ENCODE data around the gene RFX8. TPM values are rescaled to one million over a fixed set of nuclear protein-coding genes. Genes with fewer than 3 reads are reported as not detected.
A peak's percentile ranks its signal among the peaks of the same experiment; 100 is the strongest.

The RFX8 gene
- polyA plus RNA-seq, 12 donors: 1.5 to 4.2 (median 2.9) TPM; not detected in 2

DNA sequence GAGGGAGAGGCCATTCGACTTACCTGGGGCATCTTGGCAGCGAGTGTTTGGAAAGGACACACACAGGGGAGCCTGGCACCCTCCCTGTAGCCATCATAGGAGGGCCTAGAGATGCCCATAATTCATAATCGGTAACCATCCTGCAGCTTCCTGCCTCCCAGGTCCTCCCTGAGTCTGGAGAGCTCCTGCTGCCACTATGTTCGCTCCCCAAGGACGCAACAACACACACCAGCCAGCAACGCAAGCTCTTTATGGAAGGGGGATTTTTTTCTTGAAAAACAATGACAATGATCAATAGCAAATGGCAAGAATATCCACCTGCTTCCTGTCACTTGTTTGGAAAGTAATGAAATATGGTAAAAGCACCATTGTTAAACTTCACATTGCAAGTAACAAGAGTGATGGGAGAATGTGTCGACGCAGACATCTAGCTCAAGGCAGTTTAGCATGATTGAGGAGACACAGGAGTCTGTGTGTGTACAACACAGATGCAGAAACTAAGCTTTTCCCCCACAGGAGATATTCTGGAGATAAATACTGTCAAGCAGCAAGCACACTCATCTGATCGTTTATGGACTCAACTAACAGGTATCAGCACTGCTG lies 62.7 kb downstream of the RFX8 start:
- DNase-seq: no peak

DNA sequence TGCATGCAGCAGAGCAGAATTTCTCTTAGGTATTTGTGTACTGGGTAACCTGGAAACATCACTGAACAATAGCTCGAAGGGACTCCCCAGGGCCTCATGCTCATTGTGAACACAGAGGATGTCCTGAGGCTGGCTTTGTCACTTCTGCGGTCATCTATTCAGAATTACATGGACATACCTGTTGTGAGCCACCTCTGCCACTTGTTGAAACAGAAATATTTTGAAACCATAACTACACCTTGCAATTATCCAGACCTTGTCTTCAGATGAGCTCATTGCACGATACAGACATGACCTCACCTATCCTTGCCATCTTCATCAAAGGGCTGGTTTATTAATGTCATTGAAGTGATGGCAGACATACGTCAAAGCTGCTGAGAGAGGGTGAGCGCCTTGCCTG lies 64.2 kb downstream of the RFX8 start:
- no peak for DNase-seq

DNA sequence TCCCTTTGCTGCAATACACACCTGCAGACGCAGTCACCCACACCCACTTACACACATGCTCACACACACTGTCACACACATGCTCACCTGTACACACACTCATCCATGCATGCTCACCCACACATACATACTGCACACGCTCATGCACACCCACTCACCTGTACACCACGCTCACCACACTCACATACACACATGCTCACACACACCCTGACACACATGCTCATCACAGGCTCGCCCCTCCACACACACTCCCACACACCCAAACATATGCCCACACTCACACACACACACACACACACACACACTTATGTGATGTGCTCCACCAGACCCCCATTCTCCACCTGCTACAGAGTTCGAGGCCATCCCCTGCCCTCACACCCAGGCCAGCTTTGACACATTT lies 64.8 kb downstream of the RFX8 start:
- no peak for DNase-seq

DNA sequence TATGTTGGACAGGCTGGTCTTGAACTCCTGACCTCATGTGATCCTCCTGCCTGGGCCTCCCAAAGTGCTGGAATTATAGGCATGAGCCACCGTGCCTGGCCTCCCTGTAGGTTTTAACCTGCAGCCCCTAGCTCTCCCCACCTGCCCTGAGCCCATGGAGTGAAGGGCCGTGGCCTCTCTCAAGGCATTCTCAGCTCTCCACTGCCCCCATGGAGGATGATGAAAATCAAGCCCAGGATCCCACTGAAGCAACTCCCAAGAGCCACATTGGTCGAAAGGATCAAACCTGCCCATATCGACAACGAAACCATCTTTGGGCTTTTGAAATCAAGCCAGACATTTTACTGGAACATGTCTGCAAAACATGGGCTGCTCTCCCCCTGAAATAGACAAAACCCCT lies 65.2 kb downstream of the RFX8 start:
- no peak for DNase-seq

DNA sequence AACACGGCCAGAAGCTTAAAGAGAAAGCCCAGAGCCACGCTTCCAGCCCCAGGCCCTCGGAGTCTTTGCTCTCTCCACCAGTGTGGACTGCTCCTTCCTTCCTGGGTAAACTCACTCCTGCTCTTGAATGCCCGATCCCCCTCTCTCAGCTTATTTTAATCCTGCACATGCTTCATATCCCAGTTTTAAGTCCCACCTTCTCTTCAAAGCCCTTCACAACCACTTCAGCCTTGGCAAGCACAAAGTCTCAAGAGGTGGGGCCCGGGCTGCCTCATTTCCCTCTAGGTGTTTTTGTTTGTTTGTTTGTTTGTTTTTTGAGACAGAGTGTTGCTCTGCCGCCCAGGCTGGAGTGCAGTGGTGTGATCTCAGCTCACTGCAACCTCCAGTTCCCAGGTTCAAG lies 66.0 kb downstream of the RFX8 start:
- no peak for DNase-seq

DNA sequence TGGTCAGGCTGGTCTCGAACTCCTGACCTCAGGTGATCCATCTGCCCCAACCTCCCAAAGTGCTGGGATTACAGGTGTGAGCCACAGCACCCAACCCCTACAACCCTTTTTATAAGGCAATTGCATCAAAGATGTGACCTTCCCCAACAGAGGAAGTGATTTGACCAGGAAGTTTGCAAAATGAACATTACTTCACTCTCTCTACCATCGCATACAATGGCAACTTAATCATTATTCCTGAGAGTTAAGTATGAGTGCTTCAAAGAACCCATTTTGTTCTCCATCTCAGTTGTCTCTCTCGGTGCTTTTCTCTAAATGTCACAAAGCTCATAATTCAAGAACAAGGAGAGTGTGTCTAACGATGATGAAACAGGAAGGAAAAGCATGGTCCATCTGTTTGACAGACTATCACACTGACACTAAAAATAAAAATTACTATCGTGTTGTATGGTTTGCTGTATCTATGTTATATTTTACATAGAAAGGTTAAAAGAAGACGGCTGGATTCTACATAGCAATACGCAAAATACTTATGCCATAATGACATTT lies 69.5 kb downstream of the RFX8 start:
- DNase-seq: no peak

DNA sequence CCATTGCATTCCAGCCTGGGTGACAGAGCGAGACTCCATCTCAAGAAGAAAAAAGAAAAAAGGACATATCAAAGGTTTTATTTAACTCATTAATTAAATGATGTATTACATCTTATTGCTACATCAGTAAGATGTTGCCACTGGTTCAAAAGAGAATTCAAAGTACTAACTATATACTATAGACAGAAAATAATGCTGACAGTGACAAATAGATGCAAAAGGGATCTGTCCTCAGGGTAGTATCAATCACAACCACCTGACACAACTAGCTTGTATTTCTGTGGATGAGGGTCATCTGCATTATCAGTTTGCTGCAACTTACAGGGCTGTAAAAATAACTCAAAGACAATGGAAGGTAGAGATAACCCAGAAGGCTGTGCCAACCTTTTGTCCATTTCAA lies 71.2 kb downstream of the RFX8 start:
- no peak for DNase-seq

DNA sequence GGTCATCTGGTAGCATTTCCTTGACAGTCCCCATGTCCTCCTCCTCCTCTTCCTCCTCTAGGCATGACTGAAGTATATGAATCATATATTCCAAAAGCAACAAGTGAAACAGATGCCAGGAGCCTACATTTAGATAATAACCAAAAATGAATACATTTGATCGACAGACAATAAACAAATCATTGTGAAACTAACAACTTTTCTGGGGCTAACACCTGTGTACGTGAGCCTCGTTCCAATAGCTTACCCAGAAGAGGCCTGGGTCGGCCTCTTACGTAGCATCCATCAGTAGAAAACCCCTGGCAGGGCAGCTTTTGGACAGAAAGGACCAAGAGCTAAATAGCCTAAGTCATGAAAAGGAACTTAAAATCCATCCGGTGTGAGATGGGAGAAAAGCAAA lies 72.3 kb downstream of the RFX8 start:
- no peak for DNase-seq

DNA sequence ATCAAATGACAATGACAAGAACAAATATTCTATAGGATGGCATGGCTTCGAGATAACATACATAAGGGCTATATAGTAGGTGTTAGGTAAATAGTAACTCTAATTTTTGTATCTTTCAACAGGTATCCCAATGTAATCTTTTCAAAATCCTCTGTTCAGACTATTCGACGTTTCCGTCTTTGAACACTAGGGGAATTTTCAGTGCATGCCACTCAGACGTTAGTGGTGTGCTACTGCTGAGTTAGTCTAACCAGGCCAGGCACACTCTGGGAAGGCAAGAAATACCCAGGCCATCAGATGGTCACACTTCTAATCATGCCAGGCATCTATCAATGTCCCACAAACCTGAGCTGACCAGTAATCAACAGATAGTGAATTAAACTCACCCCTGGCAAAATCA lies 73.0 kb downstream of the RFX8 start:
- DNase-seq: no peak

DNA sequence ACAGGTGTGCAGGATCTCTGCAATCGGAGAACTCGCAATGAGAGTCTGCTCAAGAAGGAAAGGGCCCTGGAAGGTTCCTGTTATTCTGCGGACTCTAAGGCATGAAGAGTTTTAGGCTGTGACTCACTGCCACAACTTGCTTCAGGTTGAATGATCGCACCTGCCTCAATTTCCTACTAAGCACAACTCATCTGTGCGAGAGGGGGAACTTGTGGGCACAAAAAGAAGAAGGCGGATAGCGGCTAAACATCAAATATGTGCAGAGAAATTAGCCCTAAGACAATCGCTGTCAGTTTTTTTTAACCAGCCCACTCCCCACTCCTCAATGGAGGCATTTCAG lies 73.6 kb downstream of the RFX8 start:
- DNase-seq: no peak

DNA sequence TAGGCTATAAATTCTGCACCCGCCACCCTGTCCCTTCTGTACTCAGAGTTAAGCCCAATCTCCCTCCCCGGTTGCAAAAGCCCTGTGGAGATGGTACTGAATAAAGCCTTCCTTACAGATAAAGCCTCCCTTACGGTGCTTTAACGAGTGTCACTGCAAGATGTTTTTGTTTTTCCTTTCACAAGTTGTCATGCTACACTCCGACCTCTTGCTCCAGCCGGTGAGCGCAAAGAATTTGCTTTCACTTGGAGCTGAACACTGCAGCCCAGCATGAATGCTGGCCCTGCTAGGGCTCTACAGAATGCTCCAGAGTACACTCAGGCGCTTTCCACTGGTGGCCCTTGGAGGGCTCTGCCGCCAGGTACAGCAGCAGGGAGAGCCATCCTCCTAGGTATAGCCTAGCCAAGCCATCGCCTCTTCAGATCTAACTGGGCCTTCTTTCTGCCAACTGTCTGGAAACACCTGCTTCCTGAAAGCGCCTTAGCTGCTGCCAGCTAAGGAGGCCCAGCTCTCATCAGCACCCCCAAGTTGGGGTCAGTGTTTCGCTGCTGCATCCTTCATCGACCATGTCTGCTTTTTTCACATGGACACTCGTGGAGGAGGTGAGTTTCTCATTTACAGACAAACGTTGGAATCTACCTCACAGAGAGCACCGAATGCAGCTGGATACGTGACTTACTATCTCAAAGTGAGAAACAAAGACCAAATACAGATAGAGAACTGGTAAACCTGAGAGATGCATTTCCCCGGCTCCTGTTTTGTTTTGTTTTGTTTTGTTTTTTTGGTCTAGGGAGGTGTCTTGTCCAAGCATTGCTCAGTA lies 74.2 kb downstream of the RFX8 start:
- no peak for DNase-seq

DNA sequence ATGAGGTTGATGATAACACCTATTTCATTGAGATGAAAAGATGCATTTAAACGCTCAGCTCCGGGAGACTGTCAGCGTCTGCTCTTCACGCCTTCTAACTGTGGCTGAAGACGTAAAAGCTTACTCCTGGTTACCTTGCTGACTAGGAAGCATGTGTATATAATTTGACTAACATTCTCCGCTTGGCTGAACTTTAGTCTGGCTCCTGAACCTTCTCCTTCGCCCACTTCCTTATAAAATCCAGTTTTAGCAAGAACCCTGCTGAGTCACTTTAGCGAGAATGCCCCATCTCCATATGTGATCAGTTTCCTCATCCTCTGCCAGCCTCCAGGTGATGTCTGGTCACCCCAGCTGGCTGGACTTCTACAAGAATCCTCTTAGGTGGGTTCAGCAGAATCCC lies 74.9 kb downstream of the RFX8 start:
- DNase-seq: no peak

DNA sequence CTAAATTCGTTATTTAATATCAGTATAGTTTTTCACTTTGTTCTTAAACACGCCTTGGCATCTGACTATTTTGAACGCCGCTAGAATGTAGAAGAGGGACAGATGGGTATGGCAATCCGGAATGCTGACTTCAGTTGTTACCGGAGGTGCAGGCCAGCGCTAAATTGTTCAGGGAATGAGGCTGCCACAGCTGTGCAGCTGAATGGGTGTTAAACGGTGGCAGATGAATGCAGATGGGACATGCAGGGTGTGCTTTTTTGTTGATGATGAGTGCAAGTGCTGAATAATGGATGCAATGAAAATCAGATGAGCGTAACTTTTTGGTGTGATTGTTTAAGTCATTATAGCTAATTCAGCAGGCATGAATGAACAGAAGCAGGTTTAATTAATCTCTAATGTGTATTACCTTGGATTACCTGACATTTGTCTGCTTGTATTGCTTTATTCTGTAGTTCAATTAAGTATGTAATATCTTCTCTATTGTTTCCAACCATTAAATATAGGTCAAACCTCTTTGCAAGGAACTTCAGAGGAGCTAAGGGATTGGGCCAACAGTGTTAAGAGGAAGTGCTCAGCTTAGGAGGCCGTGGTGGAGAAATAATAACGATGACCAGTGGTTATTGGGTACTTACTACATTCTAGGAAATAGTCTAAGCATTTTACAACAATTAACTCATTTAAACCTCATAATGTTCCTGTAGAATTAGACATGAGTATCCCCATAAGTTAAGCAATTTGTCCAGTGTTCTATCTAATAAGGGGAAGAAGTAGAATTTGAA lies 75.7 kb downstream of the RFX8 start:
- DNase-seq: no peak

DNA sequence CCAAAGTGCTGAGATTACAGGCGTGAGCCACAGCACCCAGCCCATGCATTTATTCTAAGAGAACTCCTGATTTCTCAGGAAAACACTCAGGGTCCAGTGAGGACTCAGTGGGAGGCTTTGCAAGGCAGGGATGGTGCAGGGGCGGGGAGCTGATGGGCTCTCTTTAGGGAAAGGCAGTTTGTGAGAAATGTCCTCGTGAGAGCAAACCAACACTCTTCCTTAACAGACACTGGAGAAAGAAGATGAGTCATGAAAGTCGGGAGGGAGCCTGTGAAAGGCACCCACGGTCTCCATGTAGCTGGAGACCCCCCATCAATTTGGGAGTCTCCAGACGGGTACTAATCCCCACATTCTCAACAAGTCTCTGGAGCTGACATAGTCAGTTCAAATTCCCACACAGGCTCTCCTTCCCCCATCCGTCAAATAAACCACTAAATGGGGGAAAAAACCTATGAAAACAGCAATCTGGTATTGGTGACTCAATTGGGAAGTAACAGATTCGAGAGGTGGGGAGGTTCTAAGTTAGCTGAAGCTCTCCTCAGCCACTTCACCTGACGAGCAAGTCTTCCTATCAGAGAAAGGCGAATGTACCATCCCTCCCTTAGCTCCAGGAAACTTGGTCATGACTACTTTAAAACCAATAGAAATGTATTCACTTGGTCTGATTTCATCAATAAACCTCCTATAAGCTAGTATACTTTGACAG lies 76.6 kb downstream of the RFX8 start:
- no peak for DNase-seq

DNA sequence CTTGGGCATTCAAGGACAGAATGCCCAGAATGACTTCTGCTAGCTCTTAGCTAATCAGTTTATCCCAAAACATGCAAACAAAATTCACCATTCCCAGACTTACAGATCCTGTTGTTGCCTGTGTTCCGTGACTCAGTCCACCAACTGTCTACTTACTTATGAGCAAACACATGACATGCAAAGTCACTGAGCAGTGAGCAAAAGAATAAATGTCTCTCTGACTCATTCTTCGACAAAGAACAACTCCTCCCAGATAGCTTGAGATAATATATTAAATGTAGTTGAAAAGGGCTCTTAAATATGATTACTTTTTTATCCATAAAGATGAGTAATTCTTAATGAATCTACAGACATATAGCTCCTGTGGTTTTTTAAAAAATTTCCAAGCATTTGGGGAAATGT lies 78.6 kb downstream of the RFX8 start:
- no peak for DNase-seq

DNA sequence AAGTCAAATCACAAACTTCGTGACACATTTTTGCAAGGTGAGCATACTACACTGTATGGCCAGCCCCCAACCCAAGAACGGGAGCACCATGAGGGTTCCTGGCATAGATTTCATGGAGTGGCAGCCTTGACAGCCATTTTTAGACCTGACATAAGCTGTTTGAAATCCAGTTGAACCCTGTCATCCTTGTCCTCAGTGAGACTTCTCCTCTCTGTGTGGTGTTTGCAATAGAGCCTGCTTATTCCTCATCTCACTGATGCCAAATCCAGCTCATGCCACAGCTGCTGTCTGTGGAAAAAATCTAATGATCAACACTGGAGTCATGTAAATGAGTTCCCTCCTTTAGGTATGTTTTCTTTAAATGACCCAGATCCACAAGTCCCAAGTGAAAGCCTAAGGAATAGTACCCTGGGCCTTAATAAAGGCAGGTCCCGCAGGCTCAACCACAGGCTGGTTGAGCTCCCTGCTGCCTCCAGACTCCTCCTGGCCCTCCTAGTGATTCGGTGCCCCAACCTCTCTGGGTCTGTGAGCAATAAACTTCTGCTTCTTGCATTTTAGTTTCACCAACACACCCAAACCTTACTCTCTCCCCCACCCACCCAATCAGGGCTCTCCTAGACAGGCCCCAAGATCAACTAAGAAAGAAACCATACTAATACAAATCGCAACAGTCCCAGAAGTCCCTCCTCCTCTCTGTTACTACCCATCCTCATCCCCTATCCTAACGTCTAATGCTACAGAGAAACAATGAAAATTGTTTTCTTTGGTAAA lies 79.2 kb downstream of the RFX8 start:
- no peak for DNase-seq

DNA sequence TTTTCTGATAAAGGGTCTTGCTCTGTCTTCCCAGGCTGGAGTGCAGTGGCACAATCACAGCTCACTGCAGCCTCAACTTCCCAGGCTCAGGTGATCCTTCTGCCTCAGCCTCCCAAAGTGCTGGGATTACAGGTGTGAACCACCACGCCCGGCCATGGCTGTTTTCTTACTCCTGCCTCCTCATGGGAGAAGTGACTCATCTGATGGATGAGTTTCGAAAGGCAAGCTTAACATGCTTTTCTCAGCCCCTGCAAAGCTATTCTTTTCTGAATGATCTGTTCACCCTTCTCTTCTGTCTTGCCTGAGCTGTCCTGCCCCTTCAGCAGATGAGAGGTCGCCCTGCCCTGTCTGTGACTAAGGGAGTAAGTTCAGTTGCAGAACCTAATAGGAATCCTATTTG lies 86.7 kb downstream of the RFX8 start:
- DNase-seq: no peak

DNA sequence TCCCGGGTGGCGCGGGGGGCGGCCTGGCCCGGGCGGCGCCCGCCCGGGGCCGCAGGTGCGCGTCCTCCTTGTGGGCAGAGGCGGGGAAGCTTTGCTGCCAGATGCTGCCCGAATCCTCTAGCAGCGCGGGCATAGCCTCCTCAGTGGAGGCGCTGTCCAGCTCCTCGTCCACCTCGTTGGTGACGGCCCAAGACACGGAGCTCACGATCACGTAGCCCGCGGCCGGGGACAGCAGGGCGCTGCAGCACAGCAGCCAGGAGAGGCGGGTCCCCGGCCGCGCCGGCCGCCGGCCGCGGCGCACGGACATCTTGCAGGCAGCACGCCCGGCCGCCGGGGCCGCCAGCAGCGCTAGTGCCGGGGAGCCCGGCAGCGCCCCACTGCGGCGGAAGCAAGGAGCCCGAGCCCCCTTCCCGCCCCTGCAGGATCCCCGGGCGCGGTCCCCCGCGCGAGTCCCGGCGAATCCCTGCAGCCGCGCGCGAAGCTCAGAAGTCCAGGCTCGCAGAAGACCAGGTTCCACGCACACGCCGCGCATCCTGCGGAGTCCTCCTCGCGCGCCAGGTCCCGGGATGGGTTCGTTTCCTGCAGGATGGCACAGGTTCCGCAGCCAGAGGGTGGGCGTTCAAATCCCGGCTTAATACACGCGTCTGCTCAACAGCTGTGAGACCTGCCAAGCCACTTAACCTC lies 87.6 kb downstream of the RFX8 start, which contains the start of gene CREG2:
CREG2 (minus strand) TSS at position 353 of the 684 bp plus-strand sequence; CDS start at position 307, 46 bp downstream.
- DNase-seq: peak; percentile 50

DNA sequence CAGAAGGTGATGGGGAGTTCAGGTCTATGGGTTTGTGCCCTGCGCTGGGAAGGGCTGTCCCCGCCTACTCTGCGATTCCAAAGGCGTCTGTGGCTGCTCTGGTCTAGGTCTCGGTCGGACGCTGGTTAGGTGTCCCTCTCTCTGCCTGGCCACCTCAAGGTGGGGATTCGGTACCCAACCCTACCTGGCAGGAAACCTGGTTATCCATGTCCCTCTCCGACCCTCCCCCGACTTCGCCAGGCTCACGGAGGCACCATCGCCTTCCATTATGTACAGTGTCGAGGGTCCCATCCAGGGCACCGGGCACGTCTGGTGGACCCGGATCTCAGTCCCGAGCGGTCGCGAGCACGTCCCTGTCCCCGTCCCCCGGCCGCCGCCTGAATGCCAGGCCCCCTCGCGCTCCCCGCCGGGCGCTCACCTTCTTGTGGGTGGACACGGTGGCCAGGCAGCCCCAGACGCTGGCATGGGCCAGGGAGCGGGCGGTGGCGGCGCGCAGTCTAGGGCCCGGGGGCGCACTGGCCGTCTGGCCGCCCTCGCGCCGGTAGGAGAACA lies 88.2 kb downstream of the RFX8 start:
- no peak for DNase-seq

DNA sequence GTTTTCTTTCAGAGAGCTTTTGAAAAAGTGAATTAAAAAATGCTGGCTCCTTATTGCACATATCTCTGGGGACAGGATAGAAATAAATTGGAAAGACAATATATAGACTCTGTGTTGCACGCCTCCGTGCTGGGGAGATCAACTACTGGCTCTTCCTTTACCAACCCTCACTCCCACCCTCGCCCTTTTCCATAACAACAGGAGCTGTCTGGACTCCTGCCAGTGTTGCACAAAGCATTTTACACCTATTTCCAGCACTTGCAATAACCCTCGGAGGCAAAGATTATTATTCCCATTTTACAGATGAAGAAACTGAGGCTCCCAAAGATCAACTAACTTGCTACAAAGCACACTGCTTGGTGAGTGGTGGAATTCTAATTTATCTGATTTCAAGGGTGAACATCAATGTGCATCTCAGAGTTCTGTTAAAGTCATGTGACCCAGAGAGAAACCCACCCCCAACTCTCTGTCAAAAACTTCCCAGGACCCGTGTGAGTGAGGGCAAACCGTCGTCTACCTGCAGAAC lies 91.8 kb downstream of the RFX8 start:
- no peak for DNase-seq

Measured in muscle of arm (tissue), 12 donors.